Measurements from ENCODE around the gene NUDT19.
"Not testable (repeated sequence)": the region's sequence is repeated elsewhere in the genome, so short reads cannot be mapped to it uniquely, and the experiment has no call there.

The NUDT19 gene

DNA sequence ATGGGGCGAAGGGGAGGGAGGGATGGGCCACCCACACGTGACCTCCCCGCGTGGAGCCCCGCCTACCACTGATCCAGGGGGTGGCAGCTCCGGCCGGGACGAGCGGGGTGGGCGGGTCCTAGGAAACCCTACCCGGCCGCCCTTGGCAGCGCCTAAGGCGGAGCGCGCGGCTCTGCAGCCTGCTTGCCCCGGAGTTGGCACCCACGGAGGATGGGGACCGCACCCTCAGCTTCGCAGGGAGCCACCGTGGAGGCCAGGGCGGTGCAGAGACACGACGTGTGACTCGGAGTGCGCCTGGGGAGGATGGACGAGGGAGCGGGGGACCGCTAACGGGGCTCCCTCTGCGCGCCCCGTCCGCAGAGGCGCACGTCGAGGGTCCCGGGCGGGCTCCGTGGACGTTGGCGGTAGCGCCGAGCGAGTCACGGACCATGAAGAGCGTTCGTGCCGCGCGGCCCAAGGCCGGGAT, 15.9 kb upstream of the NUDT19 start, which contains the start of gene RGS9BP:
Gene RGS9BP (plus strand): TSS at position 129 of the 466 bp plus-strand sequence. CDS start 416 bp downstream, outside the sequence.
- peak; percentile 34 for DNase-seq

GRCh38 chr19:32676186-32676894, 15.3 kb upstream of the NUDT19 start:
- DNase-seq: no peak

- no peak for DNase-seq
Measured at GRCh38 chr19:32676895-32677359, 14.7 kb upstream of the NUDT19 start.

GRCh38 chr19:32677657-32678056, 14.0 kb upstream of the NUDT19 start:
- DNase-seq: no peak

DNA sequence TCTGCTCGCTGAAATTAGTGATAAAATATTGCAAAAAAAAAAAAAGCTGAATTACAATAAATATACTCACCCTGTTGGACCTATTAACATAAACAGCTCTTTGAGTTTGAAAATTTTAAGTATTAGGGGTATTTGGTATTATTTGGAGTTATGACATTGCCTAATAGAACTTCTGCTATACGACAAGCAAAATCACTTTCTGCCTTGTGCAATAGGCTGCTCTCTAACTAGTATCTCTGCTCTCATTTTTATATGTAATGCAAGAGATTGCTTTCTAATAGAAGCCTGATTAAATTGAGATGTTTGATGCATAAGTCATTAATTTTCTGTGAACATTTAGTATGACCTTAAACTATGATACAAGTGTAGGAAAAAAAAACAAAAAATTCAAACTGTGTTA, 10.6 kb upstream of the NUDT19 start:
- no peak for DNase-seq

DNA sequence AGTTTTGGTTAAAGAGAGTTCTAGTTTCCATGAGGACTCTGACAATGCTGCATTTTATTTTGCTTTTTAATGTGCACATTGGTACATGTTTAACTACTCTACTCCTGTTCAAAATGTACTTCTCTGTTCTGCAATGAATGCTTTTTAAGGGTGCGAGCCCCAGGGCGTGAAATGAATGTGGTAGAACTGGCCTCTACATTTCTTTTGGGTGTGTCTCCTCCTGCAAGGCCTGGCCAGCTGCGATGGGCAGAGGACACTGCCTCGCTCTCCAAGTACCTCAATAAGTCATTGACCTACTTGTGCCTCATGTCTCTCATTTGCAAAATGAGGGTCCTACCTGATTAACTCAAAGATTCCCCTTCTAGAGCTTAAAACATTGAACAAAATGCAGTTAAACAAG, 9.3 kb upstream of the NUDT19 start:
- no peak for DNase-seq

GRCh38 chr19:32686847-32687475, 4.7 kb upstream of the NUDT19 start:
- no peak for DNase-seq

DNA sequence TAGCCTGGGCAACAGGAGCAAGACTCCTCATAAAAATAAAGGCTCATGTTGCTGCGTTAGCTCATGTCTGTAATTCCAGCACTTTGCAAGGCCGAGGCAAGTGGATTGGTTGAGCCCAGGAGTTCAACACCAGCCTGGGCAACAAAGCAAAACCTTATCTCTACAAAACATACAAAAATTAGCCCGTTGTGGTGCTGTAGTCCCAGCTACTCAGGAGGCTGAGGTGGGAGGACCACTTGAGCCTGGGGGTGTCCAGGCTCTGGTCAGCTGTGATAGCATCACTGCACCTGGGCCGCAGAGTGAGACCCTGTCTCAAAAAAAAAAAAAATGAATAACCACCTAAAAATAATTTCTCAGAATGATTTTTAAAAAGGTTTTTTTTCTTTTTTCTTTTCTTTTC, 3.9 kb upstream of the NUDT19 start:
- no peak for DNase-seq

DNA sequence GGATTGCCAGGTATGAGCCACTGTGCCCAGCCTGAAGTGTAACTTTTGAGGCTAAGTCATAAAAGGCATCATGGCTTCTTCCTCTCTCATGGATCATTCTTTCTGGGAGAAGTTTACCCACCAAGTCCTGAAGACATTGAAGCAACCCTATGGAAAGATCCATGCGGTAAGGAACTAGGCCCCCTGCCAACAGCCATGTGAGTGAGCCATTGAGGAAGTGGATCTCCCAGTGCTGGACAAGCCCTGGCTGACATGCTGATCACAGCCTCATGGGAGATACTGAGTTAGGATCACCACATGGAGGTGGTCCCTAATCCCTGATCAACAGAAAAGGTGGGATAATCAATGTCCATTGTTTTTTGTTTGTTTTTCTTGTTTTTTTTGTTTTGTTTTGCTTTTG, 3.3 kb upstream of the NUDT19 start:
- no peak for DNase-seq

DNA sequence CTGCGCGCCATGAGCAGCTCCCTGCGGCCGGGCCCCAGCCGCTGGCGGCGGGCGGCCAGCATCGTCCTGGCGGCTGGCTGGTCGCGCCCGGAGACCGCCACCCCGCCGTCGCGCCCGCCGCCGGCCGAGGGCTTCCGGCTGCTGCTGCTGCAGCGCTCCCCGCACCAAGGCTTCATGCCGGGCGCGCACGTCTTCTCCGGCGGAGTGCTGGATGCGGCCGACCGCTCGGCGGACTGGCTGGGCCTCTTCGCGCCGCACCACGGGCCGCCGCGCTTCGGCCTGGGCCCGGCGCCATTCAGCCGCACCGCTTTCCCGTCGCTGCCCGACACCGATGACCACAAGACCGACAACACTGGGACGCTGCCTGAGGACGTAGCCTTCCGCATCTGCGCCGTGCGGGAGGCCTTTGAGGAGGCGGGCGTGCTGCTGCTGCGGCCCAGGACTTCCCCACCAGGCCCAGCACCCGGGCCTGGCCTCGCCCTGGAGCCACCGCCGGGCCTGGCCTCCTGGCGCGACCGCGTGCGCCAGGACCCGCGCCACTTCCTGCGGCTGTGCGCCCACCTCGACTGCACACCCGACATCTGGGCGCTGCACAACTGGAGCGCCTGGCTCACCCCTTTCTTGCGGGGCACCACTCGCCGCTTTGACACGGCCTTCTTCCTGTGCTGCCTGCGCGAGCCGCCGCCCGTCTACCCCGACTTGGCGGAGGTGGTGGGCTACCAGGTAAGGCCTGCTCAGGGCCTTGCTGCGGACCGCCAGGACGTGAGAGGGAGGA, 518 bp downstream of the NUDT19 start:
- DNase-seq: no peak

DNA sequence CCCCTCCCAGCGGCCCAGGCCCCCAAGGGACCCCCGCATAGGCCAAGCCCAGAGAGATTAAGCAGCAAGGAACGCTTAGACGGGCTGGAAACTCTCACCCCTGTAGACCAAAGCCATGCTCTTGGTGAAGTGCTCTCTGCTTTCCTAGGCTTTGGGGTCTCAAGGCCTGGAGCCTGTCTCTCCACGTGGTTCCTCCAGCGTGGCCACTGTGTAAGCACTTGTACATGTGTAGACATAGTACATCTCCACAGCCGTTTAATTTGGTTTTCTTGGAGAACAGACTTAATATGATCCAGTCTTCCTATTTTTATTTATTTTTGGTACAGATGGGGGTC, 1.1 kb downstream of the NUDT19 start:
- DNase-seq: no peak

DNA sequence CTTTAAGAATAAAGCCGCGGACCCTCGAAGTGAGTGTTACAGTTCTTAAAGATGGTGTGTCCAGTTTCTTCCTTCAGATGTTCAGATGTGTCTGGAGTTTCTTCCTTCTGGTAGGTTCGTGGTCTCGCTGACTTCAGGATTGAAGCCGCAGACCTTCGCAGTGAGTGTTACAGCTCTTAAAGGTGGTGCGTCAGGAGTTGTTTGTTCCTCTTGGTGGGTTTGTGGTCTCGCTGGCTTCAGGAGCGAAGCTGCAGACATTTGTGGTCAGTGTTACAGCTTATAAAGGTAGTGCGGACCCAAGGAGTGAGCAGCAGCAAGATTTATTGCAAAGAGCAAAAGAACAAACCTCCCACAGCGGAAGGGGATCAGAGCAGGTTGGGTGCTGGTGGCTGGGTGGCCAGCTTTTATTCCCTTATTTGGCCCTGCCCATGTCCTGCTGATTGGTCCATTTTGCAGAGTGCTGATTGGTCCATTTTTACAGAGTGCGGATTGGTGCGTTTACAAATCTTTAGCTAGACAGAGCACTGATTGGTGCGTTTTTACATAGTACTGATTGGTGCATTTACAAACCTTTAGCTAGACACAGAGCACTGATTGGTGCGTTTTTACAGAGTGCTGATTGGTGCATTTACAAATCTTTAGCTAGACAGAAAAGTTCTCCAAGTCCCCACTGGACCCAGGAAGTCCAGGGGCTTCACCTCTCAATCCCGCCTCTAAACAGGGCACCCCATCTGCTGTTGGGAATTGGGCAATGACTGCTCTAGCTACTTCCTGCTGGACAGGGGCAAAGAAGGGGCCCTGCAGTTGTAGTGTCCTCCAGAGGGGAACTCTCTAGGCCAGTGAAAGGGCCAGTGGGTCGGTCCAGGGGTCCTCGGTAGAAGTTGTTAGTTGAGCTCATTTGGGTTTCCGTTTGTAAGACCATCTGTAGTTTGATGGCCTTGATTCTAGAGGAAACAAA, 1.8 kb downstream of the NUDT19 start:
- not testable (repeated sequence) for DNase-seq

GRCh38 chr19:32694316-32694715, 2.7 kb downstream of the NUDT19 start:
- DNase-seq: not testable (repeated sequence)

- DNase-seq: not testable (repeated sequence)
Measured at GRCh38 chr19:32694851-32695250, 3.2 kb downstream of the NUDT19 start.

GRCh38 chr19:32695506-32695905, 3.9 kb downstream of the NUDT19 start:
- not testable (repeated sequence) for DNase-seq

- not testable (repeated sequence) for DNase-seq
Measured at GRCh38 chr19:32696771-32697170, 5.2 kb downstream of the NUDT19 start.

DNA sequence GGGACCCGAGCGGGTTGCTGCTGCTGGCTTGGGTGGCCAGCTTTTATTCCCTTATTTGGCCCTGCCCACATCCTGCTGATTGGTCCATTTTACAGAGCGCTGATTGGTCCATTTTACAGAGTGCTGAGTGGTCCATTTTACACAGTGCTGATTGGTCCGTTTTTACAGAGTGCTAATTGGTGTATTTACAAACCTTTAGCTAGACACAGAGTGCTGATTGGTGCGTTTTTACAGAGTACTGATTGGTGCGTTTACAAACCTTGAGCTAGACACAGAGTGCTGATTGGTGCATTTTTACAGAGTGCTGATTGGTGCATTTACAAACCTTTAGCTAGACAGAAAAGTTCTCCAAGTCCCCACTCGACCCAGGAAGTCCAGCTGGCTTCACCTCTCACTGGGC, 8.5 kb downstream of the NUDT19 start:
- DNase-seq: not testable (repeated sequence)

DNA sequence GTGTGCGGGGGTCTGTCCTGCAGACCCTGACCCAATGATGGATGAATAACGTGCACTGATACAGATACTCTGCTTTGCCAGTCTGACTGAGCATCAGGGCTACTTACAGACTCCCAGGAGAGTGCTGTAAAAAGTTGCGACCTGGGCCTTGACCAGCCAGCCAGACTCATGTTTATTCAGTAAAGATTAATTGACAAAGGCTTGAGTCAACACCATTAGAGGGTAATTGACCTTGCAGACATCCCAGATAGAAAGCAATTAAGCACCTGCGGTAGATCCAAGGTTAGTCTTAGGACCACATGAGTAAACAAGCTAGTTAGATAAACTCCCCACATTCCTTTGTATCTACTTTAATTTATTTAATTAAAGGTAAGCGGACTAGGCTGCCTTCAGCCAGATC, 10.4 kb downstream of the NUDT19 start:
- DNase-seq: no peak

DNA sequence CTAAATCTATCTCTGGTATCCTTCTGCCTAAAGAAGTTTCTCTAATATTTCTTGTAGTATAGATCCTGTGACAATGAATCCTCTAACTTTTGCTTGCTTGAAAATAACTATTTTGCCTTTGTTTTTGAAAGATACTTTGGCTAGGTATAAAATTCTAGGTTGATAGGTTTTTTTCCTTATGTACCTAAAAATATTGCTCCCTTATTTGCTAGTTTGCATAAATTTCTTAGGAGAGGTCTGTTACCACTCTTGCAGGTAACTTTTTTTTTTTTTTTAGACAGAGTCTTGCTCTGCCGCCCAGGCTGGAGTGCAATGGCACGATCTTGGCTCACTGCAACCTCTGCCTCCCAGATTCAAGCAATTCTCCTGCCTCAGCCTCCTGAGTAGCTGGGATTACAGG, 12.4 kb downstream of the NUDT19 start:
- not testable (repeated sequence) for DNase-seq

DNA sequence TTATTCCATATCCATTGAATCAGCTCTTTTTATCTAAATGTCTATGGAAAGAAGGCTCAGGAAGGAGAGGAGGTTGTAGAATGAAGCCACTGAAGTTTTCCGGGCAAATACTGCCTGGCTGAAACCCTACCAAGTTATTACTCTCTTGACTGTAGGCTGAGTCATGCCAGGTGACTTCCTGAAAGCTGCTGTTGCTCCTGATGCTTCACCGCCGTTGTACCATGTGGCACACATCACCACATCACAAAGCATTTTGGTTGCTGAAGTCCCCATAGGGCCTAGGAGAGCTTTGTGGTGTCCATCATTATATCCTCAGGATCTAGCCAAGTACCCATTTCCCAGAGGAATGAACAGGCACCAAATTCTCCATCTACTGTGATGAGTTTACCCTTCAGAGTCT, 16.8 kb downstream of the NUDT19 start:
- no peak for DNase-seq

- DNase-seq: no peak
Measured at GRCh38 chr19:32709032-32709431, 17.4 kb downstream of the NUDT19 start.

DNA sequence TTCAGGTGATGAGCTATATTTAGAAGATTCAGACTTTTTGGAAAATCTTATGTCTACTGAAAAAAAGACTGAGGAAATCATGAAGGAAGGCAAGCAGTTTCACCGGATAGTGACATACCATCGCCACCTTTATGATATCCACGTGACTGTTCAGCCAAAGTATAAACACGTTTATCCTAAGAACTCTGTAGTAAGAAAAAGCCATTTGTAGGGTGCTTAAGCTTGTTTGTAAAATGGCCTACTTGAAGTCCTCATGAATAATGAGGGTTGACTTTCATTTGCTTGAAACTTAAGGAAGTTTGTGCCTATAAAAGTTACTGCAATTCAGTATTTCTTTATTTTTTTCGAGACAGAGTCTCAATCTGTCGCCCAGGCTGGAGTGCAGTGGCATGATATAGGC, 20.1 kb downstream of the NUDT19 start:
- no peak for DNase-seq

- not testable (repeated sequence) for DNase-seq
Measured at GRCh38 chr19:32716203-32716602, 24.6 kb downstream of the NUDT19 start.

Data from NCI-H1048 (cell line).